Measurements from ENCODE around the gene VPS41.

Gene VPS41

DNA sequence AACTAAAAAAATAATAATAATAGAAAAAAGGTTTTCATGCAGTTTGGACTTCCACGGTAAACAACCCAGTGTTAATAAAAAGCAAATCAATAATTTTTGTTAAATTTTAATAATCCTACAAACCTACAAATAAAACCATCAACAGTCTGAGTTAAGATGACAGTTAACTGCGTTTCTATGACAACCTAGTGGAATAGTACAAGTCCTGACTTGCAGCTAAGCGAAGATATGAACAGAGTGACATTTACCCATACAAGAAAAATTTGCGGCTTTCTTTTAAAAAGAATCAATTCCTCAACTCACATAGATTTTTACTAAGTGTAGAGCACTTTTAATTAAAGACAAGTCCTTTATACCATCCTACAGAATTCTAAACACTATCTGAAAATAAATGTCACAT lies 35.6 kb downstream of the VPS41 start:
- Histone ChIP-seq H3K4me1 (ENCODE audit: low read depth, poor library complexity, severe bottlenecking) (no peaks in the 10 kb centered on the region), H2AFZ (ENCODE audit: low read depth) (no peak overlapping the region), H3K36me3 (ENCODE audit: insufficient read depth) (no peaks in the 10 kb centered on the region), H3K9ac (no peak overlapping the region), H3K27me3 (ENCODE audit: insufficient read depth, low read depth) (no peaks in the 10 kb centered on the region), H3K4me2 (no peak overlapping the region), H4K20me1 (ENCODE audit: insufficient read depth) (no peaks in the 10 kb centered on the region), H3K4me3 (IDR thresholded peaks at IDR 0.05; ENCODE audit: insufficient read depth, low read depth, low read length) (no peak overlapping the region), H3K79me2 (ENCODE audit: insufficient read depth, low read depth) (peaks cover 24% of the 10 kb centered on the region; the same call in 1 of the 2 replicates), H3K27ac (no peak overlapping the region)
- TF ChIP-seq, protein P1, sequence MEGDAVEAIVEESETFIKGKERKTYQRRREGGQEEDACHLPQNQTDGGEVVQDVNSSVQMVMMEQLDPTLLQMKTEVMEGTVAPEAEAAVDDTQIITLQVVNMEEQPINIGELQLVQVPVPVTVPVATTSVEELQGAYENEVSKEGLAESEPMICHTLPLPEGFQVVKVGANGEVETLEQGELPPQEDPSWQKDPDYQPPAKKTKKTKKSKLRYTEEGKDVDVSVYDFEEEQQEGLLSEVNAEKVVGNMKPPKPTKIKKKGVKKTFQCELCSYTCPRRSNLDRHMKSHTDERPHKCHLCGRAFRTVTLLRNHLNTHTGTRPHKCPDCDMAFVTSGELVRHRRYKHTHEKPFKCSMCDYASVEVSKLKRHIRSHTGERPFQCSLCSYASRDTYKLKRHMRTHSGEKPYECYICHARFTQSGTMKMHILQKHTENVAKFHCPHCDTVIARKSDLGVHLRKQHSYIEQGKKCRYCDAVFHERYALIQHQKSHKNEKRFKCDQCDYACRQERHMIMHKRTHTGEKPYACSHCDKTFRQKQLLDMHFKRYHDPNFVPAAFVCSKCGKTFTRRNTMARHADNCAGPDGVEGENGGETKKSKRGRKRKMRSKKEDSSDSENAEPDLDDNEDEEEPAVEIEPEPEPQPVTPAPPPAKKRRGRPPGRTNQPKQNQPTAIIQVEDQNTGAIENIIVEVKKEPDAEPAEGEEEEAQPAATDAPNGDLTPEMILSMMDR (conservative IDR thresholded peaks at IDR 0.05; ENCODE audit: low read depth, low read length): no peak

DNA sequence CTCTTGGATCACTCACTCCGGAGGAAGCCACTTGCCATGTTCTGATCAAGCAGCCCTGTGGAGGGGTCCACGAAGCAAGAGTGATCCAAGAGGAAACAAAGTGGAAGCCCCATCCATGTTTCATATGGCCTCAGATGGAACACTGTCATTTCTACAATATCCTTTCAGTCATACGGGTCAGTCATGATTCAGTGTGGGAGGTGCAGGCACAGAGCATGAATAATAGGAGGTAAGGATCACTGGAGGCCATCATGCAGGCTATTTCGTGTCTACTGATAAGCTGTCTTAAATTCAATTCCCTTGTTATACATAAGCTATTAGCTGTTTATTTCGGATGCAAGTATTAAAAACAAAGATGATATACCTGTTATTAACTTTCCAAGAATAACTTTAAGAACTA lies 36.8 kb downstream of the VPS41 start:
- H3K4me1 ChIP-seq (ENCODE audit: low read depth, poor library complexity, severe bottlenecking): no peaks in the 10 kb centered on the region
- TF ChIP-seq, protein P1 (conservative IDR thresholded peaks at IDR 0.05; ENCODE audit: low read depth, low read length): no peak
- no peak overlapping the region for H3K27ac ChIP-seq
- H3K4me3 ChIP-seq (IDR thresholded peaks at IDR 0.05; ENCODE audit: insufficient read depth, low read depth, low read length): no peak overlapping the region
- no peak overlapping the region for H3K4me2 ChIP-seq
- peaks cover 13% of the 10 kb centered on the region; the same call in 1 of the 2 replicates for H3K79me2 ChIP-seq (ENCODE audit: insufficient read depth, low read depth)
- no peaks in the 10 kb centered on the region for H3K27me3 ChIP-seq (ENCODE audit: insufficient read depth, low read depth)
- H4K20me1 ChIP-seq (ENCODE audit: insufficient read depth): no peaks in the 10 kb centered on the region
- no peak overlapping the region for H3K9ac ChIP-seq
- H2AFZ ChIP-seq (ENCODE audit: low read depth): no peak overlapping the region
- no peaks in the 10 kb centered on the region for H3K36me3 ChIP-seq (ENCODE audit: insufficient read depth)

DNA sequence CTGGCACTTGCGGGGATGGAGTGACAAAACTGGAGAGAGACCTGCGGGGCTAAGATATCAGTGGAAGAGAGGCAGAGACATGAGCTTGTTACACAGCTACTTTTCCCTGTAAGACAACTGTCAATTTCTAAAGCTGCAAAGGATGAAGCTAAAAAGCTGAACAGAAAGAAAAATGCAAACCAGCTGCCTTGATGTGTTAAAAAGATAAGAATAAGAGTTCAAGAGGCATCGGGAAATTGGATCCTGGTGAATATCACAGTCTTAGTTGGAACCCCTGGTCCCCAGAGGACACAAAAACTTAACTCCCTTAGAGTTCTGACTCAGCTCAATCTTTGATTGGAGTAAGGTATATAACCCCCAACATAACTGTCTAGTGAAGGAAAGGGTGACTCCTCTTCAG lies 38.8 kb downstream of the VPS41 start:
- Histone ChIP-seq H3K27me3 (ENCODE audit: insufficient read depth, low read depth) (no peaks in the 10 kb centered on the region), H3K4me1 (ENCODE audit: low read depth, poor library complexity, severe bottlenecking) (no peaks in the 10 kb centered on the region), H3K4me2 (no peak overlapping the region), H3K4me3 (IDR thresholded peaks at IDR 0.05; ENCODE audit: insufficient read depth, low read depth, low read length) (no peak overlapping the region), H3K79me2 (ENCODE audit: insufficient read depth, low read depth) (0 out of 2 replicates have a peak, but pooled peaks cover 3% of the 10 kb centered on the region), H3K36me3 (ENCODE audit: insufficient read depth) (no peaks in the 10 kb centered on the region), H4K20me1 (ENCODE audit: insufficient read depth) (no peaks in the 10 kb centered on the region), H3K27ac (no peak overlapping the region), H2AFZ (ENCODE audit: low read depth) (no peak overlapping the region), H3K9ac (no peak overlapping the region)
- TF ChIP-seq, protein P1 (conservative IDR thresholded peaks at IDR 0.05; ENCODE audit: low read depth, low read length): no peak

DNA sequence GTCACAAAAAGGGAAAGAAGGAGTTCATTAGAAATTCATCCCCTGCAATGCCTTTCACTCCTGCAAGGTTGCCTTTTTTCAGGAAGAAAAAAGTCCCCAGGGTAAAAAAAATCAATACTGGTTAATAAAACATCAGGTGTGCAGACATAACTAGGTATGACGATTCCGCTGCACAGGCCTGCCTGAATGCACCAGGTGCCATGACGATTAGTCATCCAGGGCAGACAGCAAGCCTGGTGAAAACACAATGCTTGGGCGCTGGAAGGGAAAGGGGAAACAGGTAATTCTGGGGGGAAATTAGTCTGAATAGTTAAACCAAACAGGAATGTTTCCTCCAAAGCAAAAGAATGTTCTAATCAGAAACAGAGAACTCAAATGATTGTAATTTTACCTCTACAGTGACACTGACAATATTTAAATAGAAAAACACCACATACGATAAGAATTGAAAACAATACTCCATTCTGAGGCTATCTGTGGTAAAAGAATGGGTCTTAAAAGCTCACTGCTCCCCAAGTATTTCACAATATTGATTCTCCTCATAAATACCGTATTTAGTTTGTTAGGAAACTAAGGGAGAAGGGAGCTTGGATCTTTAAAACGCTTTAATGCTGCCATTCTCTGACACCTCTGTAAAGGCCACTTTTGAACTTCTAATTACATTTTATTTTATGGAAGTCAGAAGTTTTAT lies 45.2 kb downstream of the VPS41 start:
- H3K36me3 ChIP-seq (ENCODE audit: insufficient read depth): no peaks in the 10 kb centered on the region
- TF ChIP-seq, protein P1 (conservative IDR thresholded peaks at IDR 0.05; ENCODE audit: low read depth, low read length): no peak
- no peak overlapping the region for H2AFZ ChIP-seq (ENCODE audit: low read depth)
- no peaks in the 10 kb centered on the region for H4K20me1 ChIP-seq (ENCODE audit: insufficient read depth)
- no peaks in the 10 kb centered on the region for H3K4me1 ChIP-seq (ENCODE audit: low read depth, poor library complexity, severe bottlenecking)
- no peaks in the 10 kb centered on the region for H3K27me3 ChIP-seq (ENCODE audit: insufficient read depth, low read depth)
- no peak overlapping the region for H3K4me2 ChIP-seq
- H3K9ac ChIP-seq: no peak overlapping the region
- H3K27ac ChIP-seq: no peak overlapping the region
- no peaks in the 10 kb centered on the region for H3K79me2 ChIP-seq (ENCODE audit: insufficient read depth, low read depth)
- no peak overlapping the region for H3K4me3 ChIP-seq (IDR thresholded peaks at IDR 0.05; ENCODE audit: insufficient read depth, low read depth, low read length)
